Umbilical cord (tissue), 2 donors: ENCODE data around the gene IL18. TPM values are rescaled to one million over a fixed set of nuclear protein-coding genes. Genes with fewer than 3 reads are reported as not detected.
A peak's percentile ranks its signal among the peaks of the same experiment; 100 is the strongest.
"Not testable (repeated sequence)": the region's sequence is repeated elsewhere in the genome, so short reads cannot be mapped to it uniquely, and the experiment has no call there.

Experiments used
- DNase-seq: peaks from one replicate; pipeline ENCODE4 v3.0.0-alpha.2; 2015; ENCODE audit warnings: low spot score
- total RNA-seq: library from RNA; depleted of rRNA; stranded (reverse); fragments of >200 nt; gene quantifications from one replicate; pipeline ENCODE4 v1.2.3, GENCODE V29; 2014; ENCODE audit warnings: low replicate concordance; ENCODE audit not compliant: insufficient read depth

Gene IL18
- total RNA-seq, 1 donor from 2014 or later: 16.9 TPM

DNA sequence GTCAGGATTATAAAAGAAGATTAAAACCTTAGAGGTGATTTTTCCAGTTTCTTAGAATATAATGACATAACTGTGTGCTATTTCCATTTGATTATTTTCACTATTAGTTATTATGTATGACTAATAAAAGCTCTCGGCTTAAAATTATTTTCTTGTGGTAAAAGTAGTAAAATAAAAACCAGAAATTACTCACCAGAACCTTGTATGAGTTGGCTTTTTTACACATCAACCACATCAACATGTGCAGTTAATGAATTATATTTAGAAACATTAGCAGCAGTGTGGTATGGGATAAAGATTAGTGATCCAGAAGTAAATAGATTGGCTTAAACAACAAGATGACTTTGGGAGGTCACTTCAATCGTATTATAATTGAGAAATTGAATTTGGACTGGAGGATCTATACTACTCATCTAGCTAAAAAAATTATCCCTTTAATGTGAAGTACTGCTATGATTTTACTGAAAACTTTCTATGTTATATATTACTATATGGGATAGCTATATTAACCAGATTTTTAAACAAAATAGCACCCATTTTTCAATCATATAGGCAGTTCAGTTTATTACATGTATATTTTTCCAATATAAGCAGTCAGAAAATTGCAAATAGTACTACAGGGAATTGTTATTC is 8.6 kb upstream of the IL18 start:
- DNase-seq: no peak

DNA sequence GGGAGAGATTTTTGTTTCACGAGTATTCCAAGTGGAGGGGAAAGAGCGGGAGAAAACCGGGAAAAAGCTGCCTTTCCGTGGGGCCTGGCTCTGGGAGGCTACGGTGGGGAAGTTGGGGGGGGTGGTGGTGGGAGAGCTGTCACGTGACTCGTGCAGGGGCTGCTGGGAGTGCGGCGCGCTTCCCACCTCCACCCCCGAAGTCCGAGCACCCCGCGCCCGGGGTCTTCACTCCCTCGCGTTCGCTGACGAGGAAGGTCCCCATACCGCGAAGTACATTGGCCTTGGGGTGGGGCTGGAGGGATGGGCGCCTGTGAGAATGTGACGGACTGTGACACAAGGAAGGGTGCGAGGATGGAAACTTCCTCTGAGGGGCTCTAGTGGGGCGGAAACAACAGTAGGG is 3.3 kb upstream of the IL18 start, which contains the start of gene TEX12:
TEX12 (plus strand) TSS at position 228 of the 400 bp plus-strand sequence. CDS start 1,897 bp downstream, outside the sequence.
- DNase-seq: no peak

DNA sequence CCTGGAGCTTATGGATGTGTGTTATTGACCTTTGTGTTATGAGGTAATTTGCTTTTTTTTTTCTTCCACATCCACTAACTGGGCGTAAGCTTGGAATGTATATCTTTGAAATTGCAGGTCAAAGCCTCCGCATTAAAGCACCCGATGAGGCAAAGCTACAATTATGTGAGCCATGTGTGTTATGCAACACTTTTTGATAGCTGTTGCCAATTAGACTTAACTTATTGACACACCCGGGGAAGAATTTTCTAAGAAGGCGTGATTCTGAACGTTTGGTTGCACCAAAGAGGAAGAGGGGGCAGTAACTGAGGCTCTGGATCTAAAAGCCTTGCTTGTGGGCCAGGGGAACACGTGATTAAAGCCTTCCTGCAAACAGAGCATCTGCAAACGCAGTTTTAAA is 2.7 kb upstream of the IL18 start:
- peak; percentile 28 for DNase-seq

DNA sequence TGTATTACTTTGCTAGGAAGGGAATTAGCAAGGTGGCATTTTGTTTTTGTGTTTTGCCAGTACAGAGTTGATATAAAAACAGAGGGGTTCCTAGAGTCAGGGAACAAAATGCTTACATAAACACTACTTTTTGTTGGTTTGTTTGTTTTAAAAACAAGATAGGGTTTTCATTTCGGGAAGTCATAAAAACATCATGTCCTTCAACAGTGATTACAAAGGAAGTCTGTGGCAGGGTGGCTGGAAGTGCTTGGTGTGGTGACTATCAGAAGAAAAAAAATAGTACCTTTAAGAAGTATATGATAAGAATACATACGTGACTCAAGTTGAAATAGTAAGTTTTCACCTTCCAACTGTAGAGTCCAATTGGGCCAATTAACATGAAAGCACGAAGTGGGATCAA is 1.2 kb upstream of the IL18 start:
- no peak for DNase-seq

DNA sequence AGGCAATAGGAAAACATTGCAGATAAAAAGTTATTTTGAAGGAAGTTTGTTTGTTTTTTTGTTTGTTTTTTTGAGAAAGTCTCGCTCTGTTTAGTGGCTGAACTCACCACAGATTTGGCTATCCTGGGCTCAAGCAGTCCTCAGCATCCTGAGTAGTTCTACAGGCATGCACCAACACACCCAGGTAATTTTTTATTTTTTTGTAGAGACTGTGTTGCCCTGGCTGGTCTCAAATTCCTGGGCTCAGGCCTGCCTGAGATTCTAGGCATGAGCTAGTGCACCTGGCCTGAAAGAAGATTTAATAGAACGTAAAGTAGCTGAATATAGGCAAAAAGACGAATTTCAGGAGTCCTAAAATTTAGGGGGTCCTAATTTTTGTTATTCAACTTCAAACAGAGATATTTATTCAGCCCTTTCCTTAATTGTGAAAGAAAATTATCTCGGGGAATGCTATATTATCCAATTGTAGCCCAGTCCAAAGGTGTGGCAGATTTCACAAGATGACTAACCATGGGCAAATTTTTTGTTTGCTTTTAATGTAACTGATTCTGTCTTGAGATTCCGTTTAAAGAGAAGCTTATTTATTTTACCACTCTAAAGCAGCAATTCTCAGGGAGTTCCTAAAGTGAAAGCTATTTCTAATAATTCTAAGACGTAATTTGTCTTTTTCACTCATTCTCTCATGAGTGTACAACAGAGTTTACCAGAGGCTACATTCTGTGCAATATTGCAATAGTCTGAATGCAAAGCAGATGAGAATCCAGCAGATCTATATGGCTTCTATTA is 940 bp downstream of the IL18 start:
- no peak for DNase-seq

DNA sequence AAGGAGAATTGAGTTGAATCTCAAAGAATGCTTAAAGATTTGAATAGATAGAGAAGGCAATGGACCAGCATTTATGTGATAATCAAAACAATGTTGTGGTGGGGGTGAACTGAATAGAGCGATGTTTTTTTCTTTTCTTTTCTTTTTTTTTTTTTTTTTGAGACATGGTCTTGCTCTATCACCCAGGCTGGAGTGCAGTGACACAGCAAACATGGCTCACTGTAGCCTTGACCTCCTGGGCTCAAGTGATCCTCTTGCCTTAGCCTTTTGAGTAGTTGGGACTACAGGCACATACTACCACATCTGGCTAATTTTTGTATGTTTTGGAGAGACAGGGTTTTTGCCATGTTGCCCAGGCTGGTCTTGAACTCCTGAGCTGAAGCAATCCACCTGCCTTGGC is 1.7 kb downstream of the IL18 start:
- DNase-seq: not testable (repeated sequence)

DNA sequence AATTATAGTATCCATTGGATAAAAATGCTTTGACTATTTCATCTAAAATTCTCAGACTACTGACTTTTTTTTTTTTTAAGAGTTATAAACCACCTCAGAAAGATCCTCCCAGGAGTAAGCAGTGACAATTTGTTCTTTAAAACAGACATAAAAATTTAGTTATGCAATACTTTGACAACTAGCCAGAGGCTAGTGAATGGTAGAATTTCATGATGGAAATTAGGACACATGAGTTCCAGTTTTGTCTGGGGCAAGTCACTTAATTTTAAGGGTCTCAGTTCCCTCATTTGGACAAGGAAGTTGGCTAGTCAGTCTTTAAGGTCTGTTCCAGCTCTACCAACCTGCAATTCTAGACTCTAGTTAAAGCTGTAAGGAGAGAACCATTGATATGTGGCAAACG is 2.9 kb downstream of the IL18 start:
- no peak for DNase-seq

DNA sequence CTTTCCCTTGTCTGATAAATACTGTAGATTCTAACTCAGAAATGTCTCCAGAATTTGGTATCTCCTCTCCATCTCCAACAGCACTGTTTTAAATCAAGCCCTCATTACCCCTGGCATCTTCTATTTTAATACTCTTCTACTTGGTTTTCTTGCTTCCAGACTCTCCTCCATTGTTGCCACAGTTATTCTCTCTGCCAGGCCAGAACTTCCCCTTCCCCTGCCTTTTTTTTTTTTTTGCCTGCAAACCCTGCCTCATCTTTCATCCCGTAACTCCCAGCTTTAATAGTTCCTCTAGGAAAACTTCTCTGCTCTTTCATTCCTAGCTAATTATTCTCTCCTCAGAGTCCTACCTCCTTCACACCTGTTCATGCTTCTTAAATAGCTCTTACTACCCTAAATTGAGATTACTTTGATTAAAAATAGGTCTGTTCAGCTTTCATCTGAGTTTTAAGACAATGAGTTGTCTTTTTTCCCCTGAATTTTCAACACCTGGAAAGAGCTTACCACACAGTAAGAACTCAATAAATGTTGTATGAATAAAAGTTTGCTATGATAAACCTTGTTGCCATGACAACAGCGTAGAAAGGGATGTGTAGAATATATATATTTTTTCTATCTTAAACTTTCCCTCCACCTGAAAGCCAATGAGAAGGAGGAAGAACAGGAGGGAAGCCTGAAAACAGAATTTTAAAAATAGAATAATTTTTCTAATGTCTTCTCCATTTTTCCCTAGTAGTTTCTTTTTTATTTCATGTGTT is 3.6 kb downstream of the IL18 start:
- no peak for DNase-seq

DNA sequence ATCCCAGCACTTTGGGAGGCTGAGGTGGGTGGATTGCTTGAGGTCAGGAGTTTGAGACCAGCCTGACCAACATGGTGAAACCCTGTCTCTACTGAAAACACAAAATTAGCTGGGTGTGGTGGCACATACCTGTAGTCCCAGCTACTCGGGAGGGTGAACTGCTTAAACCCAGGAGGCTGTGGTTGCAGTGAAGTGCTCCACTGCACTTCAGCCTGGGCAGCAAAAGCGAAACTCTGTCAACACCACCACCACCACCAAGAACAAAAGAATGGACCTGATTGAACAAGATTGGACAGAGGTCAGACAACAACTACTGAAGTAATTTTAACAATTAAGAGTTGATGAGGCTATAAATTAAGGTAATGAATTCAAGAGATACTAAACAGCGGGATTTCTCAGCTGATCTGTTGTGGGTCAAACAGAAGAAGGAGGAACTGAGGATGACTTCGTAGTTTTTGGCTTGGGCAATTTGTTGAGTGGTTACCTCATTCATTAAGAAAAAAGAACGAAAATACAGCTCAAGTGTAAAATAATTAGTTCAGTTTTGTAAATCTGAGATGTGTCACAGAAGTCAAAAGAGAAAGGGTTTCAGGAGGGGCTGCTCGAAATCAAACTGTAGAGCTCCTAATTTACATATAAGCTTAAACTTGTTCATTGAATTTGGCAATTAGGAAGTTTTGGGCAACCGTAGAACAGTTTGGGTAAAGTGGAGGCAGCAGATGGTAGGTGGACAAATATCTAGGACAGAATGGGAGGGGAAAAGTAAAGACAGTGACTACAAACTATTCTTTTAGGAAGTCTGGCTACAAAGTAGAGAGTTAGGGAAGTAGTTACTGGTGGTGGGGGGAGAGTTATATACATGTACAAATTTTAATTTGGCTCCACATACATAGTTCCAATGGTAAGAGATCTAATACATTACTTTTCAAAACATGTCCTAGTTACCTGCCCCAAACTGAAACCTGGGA is 4.5 kb downstream of the IL18 start:
- DNase-seq: no peak

DNA sequence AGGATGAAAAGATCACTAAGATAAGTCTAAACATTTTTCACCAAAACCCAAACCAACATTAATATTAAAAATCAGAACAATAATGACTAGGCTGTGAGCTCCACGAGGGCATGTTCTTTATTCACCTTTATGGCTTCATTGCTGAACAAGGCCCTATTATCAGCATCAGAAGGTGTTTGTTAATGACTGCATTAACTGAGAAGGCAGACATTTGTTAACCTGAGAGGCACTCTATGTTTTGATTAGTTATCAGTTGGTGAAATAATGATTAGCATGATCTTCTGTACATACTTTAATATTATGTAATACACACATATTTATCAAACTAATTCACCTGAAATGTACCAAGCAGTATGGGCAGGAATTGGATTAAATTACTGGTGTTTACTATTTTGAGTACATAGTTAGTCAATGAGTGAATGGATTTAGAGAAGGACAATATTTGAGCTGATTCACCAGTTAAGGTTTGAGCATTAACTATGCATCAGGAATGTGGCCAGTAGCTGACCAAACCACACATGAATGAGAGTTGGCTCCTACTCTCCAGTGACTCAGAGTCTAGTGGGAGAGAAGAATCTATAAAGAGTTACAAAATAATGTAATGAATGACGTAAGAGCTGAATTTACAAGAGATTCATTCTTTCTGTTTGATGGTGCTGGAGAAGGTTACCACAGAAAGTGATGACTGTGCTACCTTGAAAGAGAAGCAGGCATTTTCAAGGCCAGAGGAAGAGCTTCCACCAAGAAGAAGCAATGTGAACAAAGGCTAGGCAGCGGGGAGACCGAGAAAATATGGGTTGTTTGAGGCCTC is 6.7 kb downstream of the IL18 start:
- DNase-seq: peak; percentile 60

DNA sequence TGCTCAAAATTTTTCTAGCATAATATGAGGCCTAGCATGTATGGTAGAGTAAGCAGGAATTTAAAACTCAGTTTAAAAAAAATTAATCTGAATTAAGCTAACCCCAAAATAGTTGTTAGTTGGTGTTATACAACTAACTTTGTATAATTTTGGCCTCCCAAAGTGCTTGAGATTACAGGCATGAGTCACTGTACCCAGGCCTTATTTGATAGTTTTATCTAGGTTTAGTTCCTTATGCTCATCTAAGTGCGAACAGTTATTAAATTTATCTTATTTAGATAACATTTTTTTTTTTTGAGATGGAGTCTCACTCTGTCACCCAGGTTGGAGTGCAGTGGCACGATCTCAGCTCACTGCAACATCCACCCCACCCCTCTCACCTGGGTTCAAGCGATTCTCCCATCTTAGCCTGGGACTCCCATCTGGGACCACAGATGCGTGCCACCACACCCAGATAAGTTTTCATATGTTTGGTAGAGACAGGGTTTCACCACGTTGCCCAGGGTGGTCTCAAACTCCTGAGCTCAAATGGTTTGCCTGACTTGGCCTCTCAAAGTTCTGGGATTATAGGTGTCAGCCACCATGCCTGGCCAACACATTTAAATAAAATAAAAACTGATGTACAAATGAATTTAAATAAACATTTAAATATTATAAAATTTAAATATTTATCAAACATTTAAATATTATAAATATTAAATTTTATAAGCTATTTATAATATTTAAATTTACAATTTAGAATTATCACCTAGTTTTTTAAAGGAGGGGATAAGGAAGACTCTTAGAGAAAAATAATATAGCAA is 7.5 kb downstream of the IL18 start:
- no peak for DNase-seq

DNA sequence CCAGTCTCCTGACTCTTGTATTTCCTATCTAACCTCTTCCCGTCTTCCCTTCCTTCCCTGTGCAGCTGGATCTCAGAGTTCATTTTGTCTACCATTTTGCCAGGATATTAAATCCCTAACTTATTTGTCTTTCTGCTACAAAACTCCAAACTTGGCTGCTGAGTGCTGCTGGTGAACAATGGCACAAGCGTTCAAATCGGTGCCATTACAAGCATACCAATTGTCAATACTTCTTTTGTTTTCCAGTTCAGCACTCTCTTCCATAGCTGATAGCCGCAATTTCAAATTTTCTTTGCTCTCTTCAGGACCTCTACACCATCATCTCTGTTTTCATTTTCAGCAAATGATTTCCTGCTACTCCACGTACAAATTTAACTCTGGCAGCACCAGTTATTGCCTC is 13.4 kb downstream of the IL18 start:
- no peak for DNase-seq

DNA sequence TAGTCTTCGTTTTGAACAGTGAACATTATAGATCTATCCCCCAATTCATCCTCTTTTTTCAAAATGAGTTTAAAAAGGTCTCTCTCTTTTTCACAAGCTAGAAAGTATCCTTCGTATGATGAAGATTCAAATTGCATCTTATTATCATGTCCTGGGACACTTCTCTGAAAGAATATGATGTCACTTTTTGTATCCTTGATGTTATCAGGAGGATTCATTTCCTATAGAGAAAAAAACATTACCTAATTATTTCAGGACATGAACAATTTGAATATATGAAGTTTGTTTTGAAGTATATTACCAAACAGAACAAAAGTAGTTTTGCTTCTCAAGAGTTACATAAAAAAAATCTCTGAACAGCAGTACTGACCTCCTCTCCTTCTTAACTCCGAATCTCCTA is 20.3 kb downstream of the IL18 start:
- no peak for DNase-seq

DNA sequence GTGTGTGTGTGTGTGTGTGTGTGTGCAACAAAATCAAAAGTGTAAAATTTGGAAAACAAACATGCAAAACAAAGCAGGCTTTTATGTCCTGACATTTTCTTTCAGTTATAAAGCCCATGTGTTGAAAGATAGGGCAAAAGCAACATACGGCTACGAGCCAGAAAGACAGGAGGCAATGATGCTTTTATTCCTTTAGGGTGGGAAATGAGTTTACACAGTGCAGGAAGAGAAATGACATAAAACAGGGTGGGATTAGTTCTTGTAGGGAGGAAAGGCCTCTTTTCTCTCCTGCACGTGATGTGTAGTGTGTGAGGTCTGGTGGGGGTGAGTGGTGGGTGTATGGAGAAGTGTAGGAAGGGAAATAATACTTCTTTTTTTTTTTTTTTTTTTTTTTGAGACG is 29.4 kb downstream of the IL18 start:
- peak; percentile 11 for DNase-seq

DNA sequence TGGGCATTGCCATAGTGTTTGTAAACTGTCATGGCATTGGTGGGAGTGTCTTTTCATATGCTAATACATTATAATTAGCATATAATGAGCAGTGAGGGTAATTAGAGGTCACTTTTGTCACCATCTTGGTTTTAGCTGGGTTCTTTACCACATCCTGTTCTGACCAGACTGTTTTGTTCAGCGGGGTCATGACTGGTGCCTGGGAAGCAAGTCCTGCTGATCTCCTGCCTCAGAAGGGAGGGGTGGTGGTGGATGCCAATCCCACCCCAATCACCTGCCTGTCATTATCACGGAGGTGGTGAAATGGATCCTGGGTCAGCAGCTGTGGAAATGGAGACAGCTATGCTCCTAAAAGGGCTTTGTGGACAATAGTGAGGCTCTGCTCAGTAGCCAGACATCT is 31.2 kb downstream of the IL18 start:
- DNase-seq: no peak

DNA sequence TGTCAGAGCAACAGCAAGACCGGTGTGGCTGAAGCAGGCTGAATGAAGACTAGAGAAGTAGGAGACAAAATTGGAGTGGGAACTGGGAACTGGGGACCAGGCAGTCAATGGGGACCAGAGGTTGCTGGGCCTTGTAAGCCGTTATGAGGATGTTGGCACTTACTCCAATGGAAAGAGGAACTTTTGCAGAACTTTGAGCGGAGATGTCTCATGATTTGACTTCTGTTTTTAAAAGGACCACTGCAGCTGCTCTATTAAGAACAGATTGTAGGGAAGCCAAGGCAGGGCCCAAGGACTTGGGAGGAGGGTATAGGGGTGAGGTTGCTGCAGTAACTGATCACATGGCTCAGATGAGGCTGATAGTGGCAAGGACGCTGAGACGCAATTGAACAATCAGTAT is 34.2 kb downstream of the IL18 start:
- DNase-seq: peak; percentile 55

DNA sequence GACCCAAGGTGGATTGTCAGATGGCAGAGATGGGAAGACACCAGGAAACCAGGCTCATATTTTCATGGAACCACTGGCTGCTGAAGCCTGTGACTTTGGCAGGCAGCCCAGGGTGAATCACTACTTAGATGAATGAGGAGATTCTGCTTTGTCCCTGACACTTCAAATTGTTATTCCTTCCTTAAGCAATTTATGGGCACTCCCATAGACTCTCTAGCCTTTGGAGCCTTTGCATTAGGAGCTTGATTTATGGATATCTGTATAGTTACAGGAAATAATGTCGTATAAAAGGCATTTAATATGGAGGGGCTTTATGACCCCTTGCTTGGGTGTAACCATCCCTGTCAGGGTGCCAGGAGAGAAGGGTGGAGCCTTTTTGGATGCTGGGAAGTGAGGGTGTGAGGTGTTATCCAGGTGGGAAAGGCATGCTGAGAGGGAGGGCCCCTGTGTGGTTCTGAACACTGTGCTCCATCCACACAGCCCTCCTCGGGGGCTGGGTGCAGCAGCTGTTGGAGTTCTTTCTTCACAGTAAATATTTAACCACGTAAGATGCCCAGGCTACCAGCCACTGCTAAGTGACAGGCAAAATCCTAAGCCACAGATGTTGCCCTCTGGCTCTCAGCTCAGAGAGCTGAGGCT is 35.3 kb downstream of the IL18 start:
- DNase-seq: peak; percentile 52

DNA sequence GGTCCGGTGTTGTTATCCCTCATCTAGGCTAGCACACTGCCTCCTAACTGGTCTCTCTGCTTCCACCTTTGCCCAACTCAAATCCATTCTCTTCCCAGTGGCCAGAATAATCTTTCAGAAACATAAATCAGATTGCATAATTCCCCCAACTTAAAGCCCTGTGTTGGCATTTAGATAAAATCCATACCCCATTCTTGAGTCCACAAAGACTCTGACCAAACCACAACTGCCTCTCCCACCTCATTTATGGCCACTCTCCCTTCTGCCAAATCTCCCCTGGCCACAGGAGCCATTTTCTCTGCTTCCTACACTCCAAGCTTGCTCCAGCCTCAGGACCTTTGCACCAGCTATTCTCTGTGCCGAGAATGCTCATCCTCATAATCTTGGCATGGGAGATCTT is 36.8 kb downstream of the IL18 start:
- no peak for DNase-seq

DNA sequence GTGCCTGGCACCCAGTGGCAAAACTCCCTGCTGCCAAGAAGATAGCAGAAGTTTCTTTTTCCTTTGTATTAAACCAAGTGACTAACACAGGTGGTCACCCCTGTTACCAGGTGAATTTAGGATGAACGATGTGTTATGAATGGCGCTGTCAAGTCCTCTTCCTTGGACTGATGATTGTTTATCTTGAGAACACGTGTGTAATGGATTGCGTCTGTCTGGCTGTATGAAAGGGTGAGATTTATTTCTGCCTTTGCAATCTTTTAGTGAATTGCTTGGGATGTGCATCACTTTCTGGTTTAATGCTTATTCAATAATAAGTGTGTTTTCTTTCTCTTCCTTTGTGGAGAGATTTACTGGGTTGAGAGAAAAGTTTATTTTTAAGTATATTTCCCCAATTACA is 40.8 kb downstream of the IL18 start:
- DNase-seq: no peak
